ENCODE data around the gene CD59.

- TF ChIP-seq POLR2A (IDR thresholded peaks at IDR 0.05; ENCODE audit: low read length) (no peak), GATA1 (IDR thresholded peaks at IDR 0.05; ENCODE audit: low read depth, low read length) (no peak)
Observed at GRCh38 chr11:33689085-33689484, 47.1 kb downstream of the CD59 start.

Measured in erythroblast (primary cell).